Liver (tissue), 9 donors: ENCODE measurements around the gene ZC3H18. TPM values are rescaled to one million over a fixed set of nuclear protein-coding genes. Genes with fewer than 3 reads are reported as not detected.

ENCODE experiments used
- DNase-seq: peaks from one replicate; pipeline ENCODE4 v3.0.0-alpha.2; 2017; ENCODE audit warnings: low spot score
- H3K27ac ChIP-seq, 2 donors: one replicate each; pipeline ENCODE4 v1.7.0; 2013; ENCODE audit warnings: inconsistent platforms in 2 of 2, low read length in 2 of 2, control low read depth in 1 of 2, low read depth in 1 of 2, mild to moderate bottlenecking in 1 of 2
- H3K27me3 ChIP-seq, 4 donors: one replicate each; pipeline versions ENCODE4 v1.6.1 to v1.7.0; 2013; ENCODE audit warnings: low read length in 3 of 4, inconsistent platforms in 1 of 4, mild to moderate bottlenecking in 1 of 4, moderate library complexity in 1 of 4; ENCODE audit not compliant: control insufficient read depth in 4 of 4, insufficient read depth in 4 of 4
- H3K36me3 ChIP-seq, 4 donors: one replicate each; pipeline versions ENCODE4 v1.6.1 to v1.7.0; 2013; ENCODE audit warnings: low read length in 3 of 4, mild to moderate bottlenecking in 3 of 4, low read depth in 1 of 4, moderate library complexity in 1 of 4; ENCODE audit not compliant: control insufficient read depth in 4 of 4, insufficient read depth in 3 of 4
- H3K4me1 ChIP-seq, 4 donors: one replicate each; pipeline versions ENCODE4 v1.6.1 to v1.7.0; 2013; ENCODE audit warnings: low read length in 3 of 4, mild to moderate bottlenecking in 3 of 4, moderate library complexity in 1 of 4; ENCODE audit not compliant: control insufficient read depth in 4 of 4, insufficient read depth in 4 of 4
- H3K4me3 ChIP-seq, 3 donors: one replicate each; pipeline versions ENCODE4 v1.6.1 to v1.7.0; 2013; ENCODE audit warnings: low read length in 3 of 3, control low read depth in 1 of 3, low read depth in 1 of 3, mild to moderate bottlenecking in 1 of 3
- H3K9ac ChIP-seq, 2 donors: one replicate each; pipeline ENCODE4 v1.7.0; 2013; ENCODE audit warnings: low read length in 2 of 2, mild to moderate bottlenecking in 2 of 2, moderate library complexity in 2 of 2, control low read depth in 1 of 2, low read depth in 1 of 2
- H3K9me3 ChIP-seq, 4 donors: one replicate each; pipeline versions ENCODE4 v1.6.1 to v1.7.0; 2013; ENCODE audit warnings: low read length in 3 of 4; ENCODE audit not compliant: control insufficient read depth in 4 of 4
- ATF3 ChIP-seq: IDR thresholded peaks from 2 replicates; pipeline ENCODE4 v1.6.1; 2016; ENCODE audit warnings: antibody characterized with exemption
- CTCF ChIP-seq: fragments of 150-350 bp; IDR thresholded peaks from 2 replicates; pipeline ENCODE4 v1.5.1; 2017; ENCODE audit warnings: improper control_type of control experiment, low read depth, low read length; ENCODE audit not compliant: missing input control
- EGR1 ChIP-seq, 2 donors: IDR thresholded peaks; 2 replicates each; pipeline ENCODE4 v1.6.1; 2016 to 2018; ENCODE audit warnings: antibody characterized with exemption in 2 of 2, low read depth in 2 of 2
- FOXA1 ChIP-seq: IDR thresholded peaks from 2 replicates; pipeline ENCODE4 v1.6.1; 2016; ENCODE audit warnings: antibody characterized with exemption
- FOXA2 ChIP-seq: IDR thresholded peaks from 2 replicates; pipeline ENCODE4 v1.6.1; 2016; ENCODE audit warnings: antibody characterized with exemption
- GABPA ChIP-seq, 2 donors: IDR thresholded peaks in 1 of 2; conservative IDR thresholded peaks in 1 of 2; 2 replicates each; pipeline ENCODE4 v1.6.1; 2016; ENCODE audit warnings: antibody characterized with exemption in 2 of 2, mild to moderate bottlenecking in 1 of 2, moderate library complexity in 1 of 2
- HNF4A ChIP-seq, 2 donors: conservative IDR thresholded peaks; 2 replicates each; pipeline ENCODE4 v1.6.1; 2016; ENCODE audit warnings: antibody characterized with exemption in 2 of 2, mild to moderate bottlenecking in 2 of 2
- HNF4G ChIP-seq: IDR thresholded peaks from 2 replicates; pipeline ENCODE4 v1.6.1; 2016; ENCODE audit warnings: antibody characterized with exemption
- RAD21 ChIP-seq, 2 donors: IDR thresholded peaks; 2 replicates each; pipeline ENCODE4 v1.6.1; 2016; ENCODE audit warnings: antibody characterized with exemption in 2 of 2, mild to moderate bottlenecking in 2 of 2
- REST ChIP-seq: IDR thresholded peaks from 2 replicates; pipeline ENCODE4 v1.6.1; 2016; ENCODE audit warnings: antibody characterized with exemption, mild to moderate bottlenecking
- YY1 ChIP-seq: IDR thresholded peaks from 2 replicates; pipeline ENCODE4 v1.6.1; 2016; ENCODE audit warnings: antibody characterized with exemption, mild to moderate bottlenecking
- ZBTB33 ChIP-seq: IDR thresholded peaks from 2 replicates; pipeline ENCODE4 v1.6.1; 2016; ENCODE audit warnings: antibody characterized with exemption
- WGBS: extraction: QIAGEN DNeasy Blood & Tissue Kit; methylation state at CpG from one replicate; pipeline ENCODE4 v1.1.7; 2013; 5-methylcytosine and 5-hydroxymethylcytosine counted together
- polyA plus RNA-seq, 2 donors: library from polyadenylated mRNA; stranded (reverse) in 1 of 2; unstranded in 1 of 2; fragments of 200-250 nt in 1 of 2; fragments of >200 nt in 1 of 2; fragmentation: Nextera tagmentation in 1 of 2; extraction: Ambion mirVana in 1 of 2; gene quantifications; one replicate each; pipeline versions ENCODE4 v1.2.1 to v1.2.3, GENCODE V29; 2013 to 2015
- total RNA-seq, 2 donors: library from RNA; depleted of rRNA; stranded (reverse); fragments of >200 nt; gene quantifications; one replicate each; pipeline ENCODE4 v1.2.3, GENCODE V29; 2014
- donor health status: healthy.
- donor health status: healthy.
- donor health status: healthy.
- donor health status: healthy.
- donor health status: healthy.

The ZC3H18 gene
- total and polyA plus RNA-seq, 4 donors = 10.2 to 10.9 (median 10.5) TPM

GRCh38 chr16:88646345-88647034 lies 76.3 kb downstream of the ZC3H18 start:
- no peak for TF ChIP-seq REST
- no peak for TF ChIP-seq HNF4A (conservative IDR thresholded peaks at IDR 0.05)
- peaks cover 0 to 2% (median under 1%) of the 10 kb centered on the region in 4 donors for H3K36me3 ChIP-seq
- H3K4me3 ChIP-seq = no peak overlapping the region
- no peaks in the 10 kb centered on the region for H3K9me3 ChIP-seq
- H3K4me1 ChIP-seq = peaks cover 0 to 11% (median 3%) of the 10 kb centered on the region in 4 donors
- no peak for DNase-seq
- no peak overlapping the region for H3K27ac ChIP-seq
- no peaks in the 10 kb centered on the region for H3K27me3 ChIP-seq
- 92% methylated on average over 28 of the region's 28 CpGs for WGBS
- no peak overlapping the region for H3K9ac ChIP-seq

- Histone ChIP-seq H3K27ac (no peak overlapping the region), H3K27me3 (no peaks in the 10 kb centered on the region), H3K36me3 (peaks cover 0 to 3% (median 2%) of the 10 kb centered on the region in 4 donors), H3K4me1 (peaks cover 0 to 11% (median 3%) of the 10 kb centered on the region in 4 donors), H3K4me3 (no peak overlapping the region), H3K9me3 (no peaks in the 10 kb centered on the region), H3K9ac (no peak overlapping the region)
- 89% methylated on average over 22 of the region's 22 CpGs for WGBS
- TF ChIP-seq ZBTB33 (no peak), REST (no peak), YY1 (no peak), FOXA1 (no peak), RAD21 (IDR thresholded peaks at IDR 0.05) (no peak), GABPA (IDR thresholded peaks at IDR 0.05 in 1 of 2, conservative IDR thresholded peaks at IDR 0.05 in 1 of 2) (no peak), EGR1 (IDR thresholded peaks at IDR 0.05; ENCODE audit: low read depth in 2 of 2) (no peak), HNF4G (no peak), ATF3 (no peak), FOXA2 (no peak), CTCF (no peak)
- no peak for DNase-seq
These were observed 77.2 kb downstream of the ZC3H18 start for GRCh38 chr16:88647178-88648070.
